Glutamatergic neuron (in vitro differentiated cells): ENCODE measurements around the gene CHD6. TPM values are rescaled to one million over a fixed set of nuclear protein-coding genes. Genes with fewer than 3 reads are reported as not detected.

Experiments used
- DNase-seq: peaks from one replicate; pipeline ENCODE4 v3.0.0; 2022
- H3K27ac Mint-ChIP-seq: one replicate; pipeline ENCODE4 v1.8.0; 2020; ENCODE audit warnings: mild to moderate bottlenecking, mixed read lengths, inconsistent platforms; ENCODE audit not compliant: unreplicated experiment
- H3K27me3 Mint-ChIP-seq: one replicate; pipeline ENCODE4 v1.8.0; 2020; ENCODE audit warnings: mild to moderate bottlenecking, moderate library complexity, mixed read lengths, inconsistent platforms; ENCODE audit not compliant: unreplicated experiment
- H3K36me3 Mint-ChIP-seq: one replicate; pipeline ENCODE4 v1.8.0; 2020; ENCODE audit warnings: mild to moderate bottlenecking, mixed read lengths, inconsistent platforms; ENCODE audit not compliant: unreplicated experiment
- H3K4me1 Mint-ChIP-seq: one replicate; pipeline ENCODE4 v1.8.0; 2020; ENCODE audit warnings: mild to moderate bottlenecking, low read depth, mixed read lengths, inconsistent platforms; ENCODE audit not compliant: unreplicated experiment
- H3K4me3 Mint-ChIP-seq: one replicate; pipeline ENCODE4 v1.8.0; 2020; ENCODE audit warnings: mild to moderate bottlenecking, mixed read lengths, inconsistent platforms; ENCODE audit not compliant: unreplicated experiment
- H3K9me3 Mint-ChIP-seq: one replicate; pipeline ENCODE4 v1.8.0; 2020; ENCODE audit warnings: mild to moderate bottlenecking, moderate library complexity, mixed read lengths, inconsistent platforms; ENCODE audit not compliant: unreplicated experiment
- total RNA-seq: library from RNA; stranded (reverse); fragmentation: NEBNext Ultra II Directional; extraction: Animal tissue kit (Norgen Biotek cat#: 25700); gene quantifications from one replicate; pipeline ENCODE4 v1.2.1, GENCODE V29; 2021; ENCODE audit not compliant: unreplicated experiment
- TF ChIP-seq, protein P1 (sequence below): fragments of 200-600 bp; sonication (generic); IDR thresholded peaks from one replicate; pipeline ENCODE4 v1.5.0; 2021; ENCODE audit not compliant: partially characterized antibody, unreplicated experiment

Gene CHD6
- total RNA-seq, 1 donor from 2014 or later = 85.6 TPM

- H3K4me1 Mint-ChIP-seq = peaks cover 3% of the 10 kb centered on the region
- peaks cover 5% of the 10 kb centered on the region for H3K9me3 Mint-ChIP-seq
- TF ChIP-seq, protein P1, sequence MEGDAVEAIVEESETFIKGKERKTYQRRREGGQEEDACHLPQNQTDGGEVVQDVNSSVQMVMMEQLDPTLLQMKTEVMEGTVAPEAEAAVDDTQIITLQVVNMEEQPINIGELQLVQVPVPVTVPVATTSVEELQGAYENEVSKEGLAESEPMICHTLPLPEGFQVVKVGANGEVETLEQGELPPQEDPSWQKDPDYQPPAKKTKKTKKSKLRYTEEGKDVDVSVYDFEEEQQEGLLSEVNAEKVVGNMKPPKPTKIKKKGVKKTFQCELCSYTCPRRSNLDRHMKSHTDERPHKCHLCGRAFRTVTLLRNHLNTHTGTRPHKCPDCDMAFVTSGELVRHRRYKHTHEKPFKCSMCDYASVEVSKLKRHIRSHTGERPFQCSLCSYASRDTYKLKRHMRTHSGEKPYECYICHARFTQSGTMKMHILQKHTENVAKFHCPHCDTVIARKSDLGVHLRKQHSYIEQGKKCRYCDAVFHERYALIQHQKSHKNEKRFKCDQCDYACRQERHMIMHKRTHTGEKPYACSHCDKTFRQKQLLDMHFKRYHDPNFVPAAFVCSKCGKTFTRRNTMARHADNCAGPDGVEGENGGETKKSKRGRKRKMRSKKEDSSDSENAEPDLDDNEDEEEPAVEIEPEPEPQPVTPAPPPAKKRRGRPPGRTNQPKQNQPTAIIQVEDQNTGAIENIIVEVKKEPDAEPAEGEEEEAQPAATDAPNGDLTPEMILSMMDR = no peak
- no peaks in the 10 kb centered on the region for H3K27me3 Mint-ChIP-seq
- H3K4me3 Mint-ChIP-seq = no peak overlapping the region
- no peak overlapping the region for H3K27ac Mint-ChIP-seq
- H3K36me3 Mint-ChIP-seq = no peaks in the 10 kb centered on the region
- no peak for DNase-seq
Observed at GRCh38 chr20:41622584-41622983, 4.4 kb upstream of the CHD6 start.

DNA sequence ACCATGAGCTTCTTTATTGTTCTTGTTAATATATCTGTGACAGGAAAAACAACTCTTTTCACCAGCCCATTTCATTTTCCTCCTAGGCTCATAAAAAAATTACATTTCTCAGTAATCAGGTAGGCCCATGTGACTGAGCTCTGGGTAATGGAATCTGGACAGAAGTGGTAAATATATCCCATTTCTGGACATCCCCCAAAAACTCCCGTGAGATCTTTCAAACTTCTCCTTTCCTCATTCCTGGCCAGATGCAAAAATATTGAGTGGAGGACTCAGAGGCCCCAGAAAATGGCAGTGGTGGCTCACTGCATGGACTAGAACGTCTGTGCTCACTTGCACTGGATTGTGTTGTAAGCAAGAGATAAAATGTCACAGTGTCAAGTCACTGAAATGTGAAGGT lies 3.8 kb upstream of the CHD6 start:
- no peak for DNase-seq
- TF ChIP-seq, protein P1 = no peak
- H3K4me1 Mint-ChIP-seq = peaks cover 7% of the 10 kb centered on the region
- no peak overlapping the region for H3K4me3 Mint-ChIP-seq
- peaks cover 7% of the 10 kb centered on the region for H3K9me3 Mint-ChIP-seq
- no peaks in the 10 kb centered on the region for H3K36me3 Mint-ChIP-seq
- no peak overlapping the region for H3K27ac Mint-ChIP-seq
- H3K27me3 Mint-ChIP-seq = no peaks in the 10 kb centered on the region

DNA sequence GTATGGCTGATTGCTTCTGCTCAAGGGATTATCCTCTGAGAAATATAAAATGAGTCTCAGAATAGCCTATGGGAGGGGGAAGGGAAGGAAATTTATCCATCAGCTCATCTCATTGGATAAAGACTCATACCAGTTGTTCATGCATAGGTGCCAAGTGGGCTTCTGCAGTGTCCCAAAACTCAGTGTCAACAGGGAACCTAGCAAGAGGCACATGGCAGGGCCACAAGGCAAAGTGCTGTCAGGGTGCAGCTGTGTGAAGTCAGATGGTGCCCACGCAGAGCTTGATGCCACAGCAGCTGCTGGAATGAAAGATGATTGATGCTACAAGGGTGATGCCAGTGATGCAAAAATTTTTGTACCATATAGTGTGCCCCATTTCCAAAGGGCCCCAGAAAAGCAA lies 3.2 kb upstream of the CHD6 start:
- Mint-ChIP-seq H3K9me3 (peaks cover 7% of the 10 kb centered on the region), H3K27ac (no peak overlapping the region), H3K4me1 (peaks cover 12% of the 10 kb centered on the region), H3K27me3 (no peaks in the 10 kb centered on the region), H3K4me3 (no peak overlapping the region), H3K36me3 (no peaks in the 10 kb centered on the region)
- no peak for DNase-seq
- TF ChIP-seq, protein P1 = no peak

DNA sequence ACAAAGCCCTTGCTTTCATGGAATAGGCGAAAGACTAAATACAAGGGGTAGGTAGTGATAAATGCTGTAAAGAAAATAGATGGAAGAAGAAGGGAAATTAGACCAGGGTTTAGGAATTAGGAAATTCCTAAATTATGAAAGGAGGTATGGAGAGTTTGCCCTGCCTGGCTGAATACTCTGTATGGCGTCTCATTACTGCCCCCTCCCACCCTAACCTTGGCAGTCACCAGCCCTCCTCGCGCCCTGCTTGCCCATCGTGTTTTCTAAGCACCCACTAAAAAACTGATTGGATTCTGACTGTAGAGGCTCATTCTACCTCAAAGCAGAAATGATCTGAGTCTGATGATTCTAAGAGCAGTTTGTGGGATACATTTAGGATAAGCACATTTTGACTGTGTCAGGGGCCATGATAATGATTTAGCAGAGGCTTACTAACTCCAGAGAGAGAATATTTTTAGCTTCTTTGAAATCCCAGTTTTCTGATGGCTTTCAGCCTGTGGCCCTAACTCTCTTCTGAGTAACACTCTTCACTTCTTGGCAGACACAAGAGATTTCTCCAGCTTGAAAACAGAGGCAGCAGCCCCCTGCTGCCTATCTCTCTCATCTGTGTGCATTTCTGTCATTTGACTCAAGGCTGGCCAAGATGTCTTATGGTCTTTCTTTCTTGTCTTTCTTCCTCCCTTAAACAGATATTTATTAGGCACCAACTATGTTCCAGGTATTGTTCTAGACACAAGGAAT lies 1.4 kb upstream of the CHD6 start:
- no peak overlapping the region for H3K27ac Mint-ChIP-seq

DNA sequence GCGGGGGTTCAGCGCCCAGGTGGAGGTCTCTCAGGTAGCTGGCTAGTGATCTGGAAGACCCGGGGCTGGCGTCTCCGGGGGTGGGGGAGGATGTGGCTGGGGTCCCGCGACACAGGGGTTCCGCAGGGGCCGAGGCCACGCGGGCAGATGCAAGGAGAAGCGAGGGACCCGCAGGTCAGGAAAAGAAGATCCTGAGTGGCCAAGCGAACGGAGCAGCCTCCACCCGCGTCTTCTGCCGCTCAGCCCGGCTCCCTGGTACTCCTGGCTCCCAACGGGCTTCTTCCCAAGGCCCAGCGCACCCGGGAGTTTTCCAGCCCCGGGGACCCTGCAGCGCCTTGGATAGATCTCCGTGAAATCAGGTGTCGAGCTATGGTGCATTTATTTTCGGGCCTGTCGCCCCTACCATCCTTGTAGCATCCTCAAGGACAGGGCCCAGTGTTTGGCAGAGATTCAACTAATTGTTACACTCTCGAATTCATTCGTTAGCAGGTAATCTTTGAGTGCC lies 682 bp upstream of the CHD6 start:
- Mint-ChIP-seq H3K4me1 (peaks cover 20% of the 10 kb centered on the region), H3K27me3 (no peaks in the 10 kb centered on the region), H3K27ac (no peak overlapping the region), H3K9me3 (peaks cover 4% of the 10 kb centered on the region), H3K36me3 (no peaks in the 10 kb centered on the region), H3K4me3 (peak overlapping the region; percentile 86)
- DNase-seq = no peak
- TF ChIP-seq, protein P1 = no peak

More for the DNA sequence above, 1.4 kb upstream of the CHD6 start:
- no peak for DNase-seq
- peaks cover 7% of the 10 kb centered on the region for H3K9me3 Mint-ChIP-seq
- no peaks in the 10 kb centered on the region for H3K27me3 Mint-ChIP-seq
- TF ChIP-seq, protein P1 = no peak
- peak overlapping the region; percentile 86 for H3K4me3 Mint-ChIP-seq
- H3K36me3 Mint-ChIP-seq = no peaks in the 10 kb centered on the region
- H3K4me1 Mint-ChIP-seq = peaks cover 16% of the 10 kb centered on the region
